NCI-H460 (cell line): ENCODE data around the gene GNAT1. TPM values are rescaled to one million over a fixed set of nuclear protein-coding genes. Genes with fewer than 3 reads are reported as not detected.

Source experiments
- DNase-seq: peaks from one replicate; pipeline ENCODE4 v3.0.0-alpha.2; 2016; ENCODE audit warnings: low read depth; ENCODE audit errors: extremely low read depth
- polyA plus RNA-seq: library from polyadenylated mRNA; depleted of rRNA; stranded (reverse); fragments of >200 nt; gene quantifications from 2 replicates; pipeline ENCODE4 v1.2.3, GENCODE V29; 2014; cell fraction: nucleus; rRNA removed
- total RNA-seq: library from RNA; depleted of rRNA; stranded (reverse); fragments of >200 nt; shearing (Covaris generic); gene quantifications from 2 replicates; pipeline ENCODE4 v1.2.3, GENCODE V29; 2014; rRNA removed

Gene GNAT1
- not detected in 2 replicates for total RNA-seq
- polyA plus RNA-seq = not detected in 2 replicates

DNA sequence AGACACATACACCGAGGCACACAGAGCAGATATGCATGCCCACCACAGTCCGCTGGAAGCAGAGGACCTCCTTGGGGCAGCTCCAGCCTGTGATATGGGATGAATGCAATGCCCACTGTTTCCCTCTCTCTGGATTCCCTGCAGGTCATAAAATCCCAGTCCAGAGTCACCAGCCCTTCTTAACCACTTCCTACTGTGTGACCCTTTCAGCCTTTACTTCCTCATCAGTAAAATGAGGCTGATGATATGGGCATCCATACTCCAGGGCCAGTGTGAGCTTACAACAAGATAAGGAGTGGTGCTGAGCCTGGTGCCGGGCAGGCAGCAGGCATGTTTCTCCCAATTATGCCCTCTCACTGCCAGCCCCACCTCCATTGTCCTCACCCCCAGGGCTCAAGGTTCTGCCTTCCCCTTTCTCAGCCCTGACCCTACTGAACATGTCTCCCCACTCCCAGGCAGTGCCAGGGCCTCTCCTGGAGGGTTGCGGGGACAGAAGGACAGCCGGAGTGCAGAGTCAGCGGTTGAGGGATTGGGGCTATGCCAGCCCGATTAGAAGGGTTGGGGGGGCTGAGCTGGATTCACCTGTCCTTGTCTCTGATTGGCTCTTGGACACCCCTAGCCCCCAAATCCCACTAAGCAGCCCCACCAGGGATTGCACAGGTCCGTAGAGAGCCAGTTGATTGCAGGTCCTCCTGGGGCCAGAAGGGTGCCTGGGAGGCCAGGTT, at the start of gene GNAT1:
TSS of gene GNAT1 (plus strand) at position 675 of the 725 bp plus-strand sequence. CDS start 116 bp downstream, outside the sequence.
- no peak for DNase-seq

- DNase-seq = no peak
Observed at GRCh38 chr3:50146316-50146901, 45.0 kb upstream of the GNAT1 start.

- DNase-seq = no peak
Observed at GRCh38 chr3:50147016-50147415, 44.4 kb upstream of the GNAT1 start.

DNA sequence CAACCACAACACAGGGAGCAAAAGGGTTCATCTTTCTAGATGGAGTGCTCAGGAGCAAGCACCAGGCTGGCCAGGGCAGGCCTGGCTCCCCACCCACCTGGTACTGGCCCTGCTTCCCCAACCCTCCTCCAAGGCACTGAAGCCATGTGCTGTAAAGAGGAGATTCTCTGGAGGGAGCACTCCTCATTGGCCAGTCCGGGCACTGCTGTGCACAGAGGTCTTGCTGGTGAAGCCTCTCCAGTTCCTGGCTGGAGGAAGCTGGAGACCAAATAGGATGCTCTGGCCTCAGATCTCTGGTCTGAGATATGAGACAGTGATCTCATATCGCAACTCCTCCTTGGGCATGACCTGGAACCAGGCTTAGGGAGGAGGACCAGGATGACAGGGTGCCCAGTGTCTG, 44.0 kb upstream of the GNAT1 start:
- DNase-seq = no peak

DNA sequence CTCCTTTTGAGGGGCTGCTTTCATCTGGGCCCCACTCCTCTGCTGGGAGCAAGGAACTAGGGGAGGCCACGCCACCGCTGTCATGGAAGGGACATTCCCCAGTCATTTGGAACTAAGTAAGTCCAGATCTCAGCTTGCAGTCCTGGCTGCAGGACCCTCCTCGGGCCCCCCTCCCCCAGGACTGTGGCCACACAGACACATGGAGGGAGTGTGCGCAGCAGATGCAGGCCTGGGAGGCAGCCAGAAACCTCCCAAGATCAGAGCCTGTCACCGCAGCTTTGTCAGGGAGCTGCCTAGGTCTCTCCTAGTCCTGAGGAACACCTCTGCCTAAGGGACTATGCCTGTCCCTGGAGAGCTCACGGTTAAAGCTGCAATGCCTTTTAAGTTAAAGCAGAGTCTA, 43.5 kb upstream of the GNAT1 start:
- no peak for DNase-seq

- no peak for DNase-seq
Observed at GRCh38 chr3:50150404-50150750, 41.0 kb upstream of the GNAT1 start.

- no peak for DNase-seq
Observed at GRCh38 chr3:50150863-50151686, 40.3 kb upstream of the GNAT1 start.

DNA sequence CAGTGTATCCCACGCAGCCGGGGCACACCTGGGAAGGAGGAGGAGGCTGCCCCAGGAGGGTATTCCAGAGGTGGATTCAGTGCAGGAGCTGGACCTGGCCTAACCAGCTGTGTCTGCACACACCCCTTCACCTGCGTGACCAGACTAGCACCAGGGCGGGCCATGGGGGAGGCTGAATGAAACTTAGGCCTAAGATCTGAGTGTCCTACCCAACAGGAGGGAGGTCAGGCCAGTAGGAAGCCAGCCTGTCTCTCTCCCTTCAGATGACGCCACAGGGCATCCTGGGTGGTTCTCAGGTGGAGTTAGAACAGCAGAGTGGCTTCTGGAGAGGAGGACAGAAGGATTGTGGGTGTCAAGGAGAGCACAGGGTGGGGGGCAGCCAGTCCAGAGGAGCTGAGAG, 39.7 kb upstream of the GNAT1 start:
- DNase-seq = no peak

DNA sequence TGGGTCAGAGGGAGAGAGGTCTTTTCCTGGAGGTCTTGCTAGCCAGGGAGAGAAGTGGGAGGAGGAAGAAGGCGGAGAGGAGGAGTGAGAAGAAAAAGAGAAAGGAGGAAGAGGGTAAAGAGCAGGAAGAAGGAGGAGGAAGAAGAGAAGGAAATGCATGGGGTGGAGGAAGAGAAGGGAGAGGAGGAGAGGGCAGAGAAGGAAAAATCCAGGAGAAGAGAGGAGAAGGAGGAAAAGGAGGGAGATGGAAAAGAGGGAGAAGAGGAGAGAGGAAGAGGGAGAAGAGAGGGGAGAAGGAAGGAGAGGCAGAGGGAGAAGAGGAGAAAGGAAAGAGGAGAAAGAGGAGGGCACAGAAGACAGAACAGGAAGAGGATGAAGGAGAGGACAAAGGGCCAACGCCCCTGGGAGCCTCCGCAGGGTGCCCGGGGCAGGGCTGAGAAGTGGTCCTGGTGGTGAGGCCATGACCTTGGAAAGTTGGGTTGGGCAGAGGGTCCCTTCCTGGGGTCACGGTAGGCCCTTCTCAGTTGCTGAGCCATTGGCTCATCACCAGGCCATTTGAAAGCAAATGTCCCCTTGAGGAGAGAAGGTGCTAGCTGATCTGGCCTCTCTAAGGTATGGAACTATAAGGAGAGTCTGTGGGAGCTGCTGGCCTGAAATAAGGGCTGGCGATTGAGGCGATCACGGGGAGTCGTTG, 37.5 kb upstream of the GNAT1 start:
- no peak for DNase-seq

GRCh38 chr3:50154476-50154839, 37.0 kb upstream of the GNAT1 start:
- no peak for DNase-seq

DNA sequence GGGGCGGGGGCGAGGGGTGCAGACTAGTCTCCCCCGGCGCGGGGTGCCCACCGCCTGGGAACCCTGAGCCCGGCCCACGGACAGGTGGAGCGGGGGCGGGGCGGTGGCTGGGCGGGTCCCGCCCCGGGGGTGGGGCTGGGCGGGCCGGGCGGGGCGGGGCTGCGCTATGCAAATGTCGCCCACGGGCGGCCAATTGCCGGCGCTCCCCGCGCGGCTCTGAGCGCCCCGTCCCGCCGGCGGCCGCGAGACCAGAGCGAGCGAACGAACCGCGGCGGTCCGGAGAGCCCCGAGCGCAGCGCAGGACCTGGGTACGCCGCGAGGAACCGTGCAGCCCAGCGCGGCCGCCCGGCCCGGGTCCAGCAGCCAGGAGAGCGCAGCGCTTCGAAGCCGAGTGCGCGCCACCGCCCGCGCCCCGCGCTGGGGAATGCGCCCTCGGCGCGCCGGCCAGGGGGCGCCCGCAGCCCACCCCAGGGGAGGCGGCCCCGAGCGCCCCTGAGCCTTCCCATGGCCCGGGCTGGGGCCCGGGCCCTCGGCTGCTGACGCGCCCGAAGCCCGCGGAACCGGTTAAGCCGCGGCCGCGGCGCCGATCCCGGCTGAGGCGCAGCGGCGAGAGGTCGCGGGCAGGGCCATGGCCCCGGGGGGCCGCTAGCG, 36.4 kb upstream of the GNAT1 start, which contains the start of gene SEMA3F:
TSS of gene SEMA3F (plus strand) at position 485 of the 651 bp plus-strand sequence. CDS start 4,299 bp downstream, outside the sequence.
- peak; percentile 34 for DNase-seq

DNA sequence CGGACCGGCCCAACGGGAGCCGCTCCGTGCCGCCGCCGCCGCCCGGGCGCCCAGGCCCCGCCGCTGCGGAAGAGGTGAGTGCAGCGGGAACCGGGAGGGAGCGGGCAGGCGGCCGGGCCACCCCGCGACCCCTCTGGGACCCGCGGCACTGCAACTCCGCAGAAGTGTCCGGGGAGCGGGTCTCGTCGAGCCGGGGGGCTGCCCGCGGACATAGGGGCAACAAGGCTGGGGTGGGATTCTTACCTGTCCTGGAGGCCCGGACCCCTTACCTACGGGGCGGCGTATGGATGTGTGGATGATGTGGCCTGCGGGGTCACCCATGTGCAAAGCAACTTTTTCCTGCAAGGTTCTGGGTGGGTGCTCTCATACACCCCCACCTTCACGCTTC, 35.9 kb upstream of the GNAT1 start:
- DNase-seq = no peak

GRCh38 chr3:50155891-50156290, 35.5 kb upstream of the GNAT1 start:
- no peak for DNase-seq

- no peak for DNase-seq
Observed at GRCh38 chr3:50156549-50157493, 34.6 kb upstream of the GNAT1 start.

DNA sequence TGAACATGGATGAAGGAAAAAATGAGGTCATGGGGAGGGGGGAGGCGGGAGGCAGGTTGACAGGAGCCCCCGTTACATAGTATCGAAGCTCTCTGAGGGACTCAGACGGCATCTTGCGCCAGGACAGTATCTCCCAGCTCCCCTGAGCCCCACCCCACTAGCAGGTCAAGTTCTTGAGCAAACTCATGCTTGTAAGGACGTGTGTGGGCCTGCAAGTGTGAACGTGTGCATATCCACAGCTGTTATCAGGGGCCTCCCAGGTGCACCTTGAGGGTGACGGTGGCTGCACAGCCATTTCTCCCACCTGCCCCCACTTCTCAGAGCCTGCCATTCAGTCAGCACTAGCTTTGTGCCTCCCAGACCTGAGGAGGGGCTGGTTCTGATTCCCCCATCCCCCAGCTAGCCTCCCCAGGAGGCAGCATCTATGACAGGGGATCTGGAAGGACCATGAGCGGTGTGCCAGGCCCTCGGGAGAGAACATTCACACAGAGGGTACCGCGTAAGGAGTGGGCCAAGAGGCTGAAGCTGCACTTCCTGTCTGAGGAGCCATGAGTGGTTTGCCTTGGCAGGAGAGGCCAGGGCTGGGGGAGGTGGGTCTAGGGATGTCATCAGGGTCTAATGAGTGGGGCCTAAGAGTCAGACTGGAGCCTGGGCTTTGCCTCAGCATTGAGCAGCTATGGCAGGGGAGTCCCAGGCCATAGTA, 33.4 kb upstream of the GNAT1 start:
- DNase-seq = no peak

DNA sequence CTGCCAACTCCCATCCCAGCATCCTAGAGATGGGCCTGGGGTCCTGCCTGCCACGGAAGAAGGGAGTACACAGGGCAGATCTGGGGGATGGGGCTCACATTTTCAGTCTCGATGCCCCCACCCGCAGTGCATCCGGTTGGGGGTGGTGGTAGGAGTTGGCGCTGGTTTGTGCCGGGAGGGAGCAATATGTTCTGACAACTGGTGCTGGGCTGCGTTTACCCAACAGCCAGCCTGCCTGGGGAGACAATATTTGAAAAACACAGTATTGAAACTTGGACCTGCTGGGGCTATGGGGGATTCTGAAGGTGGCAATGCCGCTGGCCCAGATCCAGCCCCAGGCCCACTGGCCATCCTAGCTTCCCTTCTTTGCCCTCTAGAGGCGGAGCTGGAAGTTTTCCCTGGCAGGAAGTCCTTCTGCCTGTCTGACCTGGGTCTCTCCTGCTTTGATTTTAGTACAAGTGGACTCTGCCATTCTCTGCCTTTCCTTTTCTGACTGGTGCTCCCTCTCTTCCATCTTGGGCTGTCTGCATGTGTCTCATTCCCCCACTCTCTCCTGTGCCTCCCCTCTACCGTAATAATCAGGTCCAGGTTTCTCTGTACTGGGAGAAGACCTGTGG, 32.8 kb upstream of the GNAT1 start:
- DNase-seq = no peak

DNA sequence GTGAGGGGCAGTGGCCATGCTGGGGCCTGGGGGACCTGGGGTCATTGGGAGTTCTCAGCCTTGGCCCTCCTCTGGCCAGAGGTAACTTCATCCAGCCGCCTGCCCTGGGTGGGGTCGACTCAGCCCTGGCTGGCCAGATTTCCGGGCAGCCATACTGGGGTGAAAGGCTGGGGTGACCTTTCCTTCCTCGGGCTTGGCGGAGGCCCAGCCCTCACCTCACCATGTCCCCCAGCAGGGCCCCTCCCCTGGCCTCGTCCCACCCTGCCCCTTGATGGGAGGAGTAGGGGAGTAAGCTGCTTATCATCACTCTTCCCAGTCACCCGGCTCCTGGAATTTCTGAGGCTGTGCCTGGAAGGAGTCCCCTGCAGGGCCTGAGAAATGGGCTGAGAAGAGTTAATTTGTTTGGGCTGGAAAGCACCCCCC, 30.8 kb upstream of the GNAT1 start:
- no peak for DNase-seq

- no peak for DNase-seq
Observed at GRCh38 chr3:50161320-50161719, 30.1 kb upstream of the GNAT1 start.
